Measurements from ENCODE around the gene INS. TPM values are rescaled to one million over a fixed set of nuclear protein-coding genes. Genes with fewer than 3 reads are reported as not detected.

INS gene
- total and polyA plus RNA-seq, 10 of the 15 experiments (the other 5 are each of a cell fraction or from before 2014, with no cell fraction given), result not detected

- no peak for ATAC-seq
- no TSS peak for BruUV-seq (replicated peaks)
- no peaks in the 10 kb centered on the region for H3K79me2 ChIP-seq (ENCODE audit: control insufficient read depth, insufficient read depth, low read length)
- POLR2A ChIA-PET, result no interaction called here
- no peaks in the 10 kb centered on the region for H3K36me3 ChIP-seq (ENCODE audit: control insufficient read depth in 2 of 2, insufficient read depth in 2 of 2, low read length in 1 of 2)
- H4K20me1 ChIP-seq (ENCODE audit: control insufficient read depth, insufficient read depth), result no peaks in the 10 kb centered on the region
- no peak overlapping the region for H3K4me3 ChIP-seq
- no peak for FAIRE-seq
- SMC1A ChIA-PET (ENCODE audit: uncharacterized antibody, unreplicated experiment), result no interaction called here
- DNase-seq (ENCODE audit: low read depth, low spot score), result no peak
- CTCF ChIA-PET, result no interaction called here
- TF ChIP-seq ATF3 (IDR thresholded peaks at IDR 0.05; ENCODE audit: borderline replicate concordance, extremely low read depth, low read depth, low read length) (no peak), SUZ12 (IDR thresholded peaks at IDR 0.05; ENCODE audit: unreplicated experiment) (no peak), ASH2L (IDR thresholded peaks at IDR 0.05; ENCODE audit: borderline replicate concordance, low read depth) (no peak), SKIL (IDR thresholded peaks at IDR 0.05; ENCODE audit: low read depth, poor library complexity, severe bottlenecking) (no peak), E4F1 (IDR thresholded peaks at IDR 0.05; ENCODE audit: borderline replicate concordance, partially characterized antibody) (no peak), SPI1 (IDR thresholded peaks at IDR 0.05; ENCODE audit: borderline replicate concordance, insufficient read depth, low read depth, low read length) (no peak), TAF1 (IDR thresholded peaks at IDR 0.05; ENCODE audit: borderline replicate concordance, low read depth, low read length) (no peak), NFIC (IDR thresholded peaks at IDR 0.05; ENCODE audit: low read depth, low read length) (no peak), MEF2A (IDR thresholded peaks at IDR 0.05; ENCODE audit: insufficient read depth, low read depth, low read length) (no peak), HCFC1 (IDR thresholded peaks at IDR 0.05; ENCODE audit: low read length) (no peak), GABPA (IDR thresholded peaks at IDR 0.05; ENCODE audit: low read depth) (no peak), BCLAF1 (IDR thresholded peaks at IDR 0.05) (no peak), YY1 (IDR thresholded peaks at IDR 0.05; ENCODE audit: low read depth, low read length) (no peak), IRF5 (IDR thresholded peaks at IDR 0.05; ENCODE audit: borderline replicate concordance) (no peak), PAX5 (IDR thresholded peaks at IDR 0.05; ENCODE audit: borderline replicate concordance, low read depth, low read length) (no peak)
- in situ Hi-C loops (cut with MboI), result no loop called here
- H3K27ac ChIP-seq (ENCODE audit: control insufficient read depth, insufficient read depth), result no peak overlapping the region
- no peaks in the 10 kb centered on the region for H3K9me3 ChIP-seq (replicated peaks; ENCODE audit: control insufficient read depth, insufficient read depth, low read length)
- 59% methylated on average over 6 of the region's 6 CpGs for WGBS (ENCODE audit: insufficient coverage, insufficient replicate concordance, low lambda C conversion rate, missing lambda C conversion rate)
- intact Hi-C loops (cut with micrococcal nuclease; ENCODE audit: unreplicated experiment), result no loop called here
- H3K4me2 ChIP-seq (ENCODE audit: control insufficient read depth, insufficient read depth), result no peak overlapping the region
- no peak overlapping the region for H3K9ac ChIP-seq (ENCODE audit: control insufficient read depth, insufficient read depth, low read length)
- no peaks in the 10 kb centered on the region for H3K4me1 ChIP-seq (ENCODE audit: control insufficient read depth, insufficient read depth, low read length)
- no peak overlapping the region for H2AFZ ChIP-seq (ENCODE audit: control insufficient read depth, low read depth, low read length)
- peaks cover 2 to 5% of the 10 kb centered on the region in 2 experiments; a peak in 3 of 4 replicates for H3K27me3 ChIP-seq (replicated peaks in 1 of 2; ENCODE audit: control insufficient read depth in 2 of 2, insufficient read depth in 2 of 2, low read length in 1 of 2)
- RAD21 ChIA-PET (ENCODE audit: unreplicated experiment), result no interaction called here
These were observed 28.8 kb downstream of the INS start for GRCh38 chr11:2132246-2132645.
